GM12891 (cell line): ENCODE data around the gene PROM1.

ENCODE experiments used
- PAX5 ChIP-seq: IDR thresholded peaks from 2 replicates; pipeline ENCODE4 v1.6.1; 2011; ENCODE audit warnings: low read length, moderate library complexity, mild to moderate bottlenecking; ENCODE audit not compliant: insufficient read depth, severe bottlenecking
- POLR2A ChIP-seq: IDR thresholded peaks from 2 replicates; pipeline ENCODE4 v1.6.1; 2011; ENCODE audit warnings: low read depth, low read length, control low read depth
- POLR2AphosphoS5 ChIP-seq: IDR thresholded peaks from 2 replicates; pipeline ENCODE4 v1.6.1; 2011; ENCODE audit warnings: low read depth, low read length, control low read depth
- POU2F2 ChIP-seq: IDR thresholded peaks from 2 replicates; pipeline ENCODE4 v1.6.1; 2011; ENCODE audit warnings: low read depth, mild to moderate bottlenecking, control low read depth, low read length, moderate library complexity
- SPI1 ChIP-seq: IDR thresholded peaks from 2 replicates; pipeline ENCODE4 v1.6.1; 2011; ENCODE audit warnings: low read depth, low read length, control low read depth
- TAF1 ChIP-seq: IDR thresholded peaks from 2 replicates; pipeline ENCODE4 v1.6.1; 2011; ENCODE audit warnings: low read depth, low read length, control low read depth

GRCh38 chr4:16118090-16118489 lies 34.3 kb upstream of the PROM1 start:
- no peak for TF ChIP-seq TAF1
- no peak for TF ChIP-seq POLR2A
- TF ChIP-seq POLR2AphosphoS5, result no peak
- no peak for TF ChIP-seq SPI1
- no peak for TF ChIP-seq PAX5
- no peak for TF ChIP-seq POU2F2
